ENCODE results near the gene ANKLE1.

ANKLE1 gene

DNA sequence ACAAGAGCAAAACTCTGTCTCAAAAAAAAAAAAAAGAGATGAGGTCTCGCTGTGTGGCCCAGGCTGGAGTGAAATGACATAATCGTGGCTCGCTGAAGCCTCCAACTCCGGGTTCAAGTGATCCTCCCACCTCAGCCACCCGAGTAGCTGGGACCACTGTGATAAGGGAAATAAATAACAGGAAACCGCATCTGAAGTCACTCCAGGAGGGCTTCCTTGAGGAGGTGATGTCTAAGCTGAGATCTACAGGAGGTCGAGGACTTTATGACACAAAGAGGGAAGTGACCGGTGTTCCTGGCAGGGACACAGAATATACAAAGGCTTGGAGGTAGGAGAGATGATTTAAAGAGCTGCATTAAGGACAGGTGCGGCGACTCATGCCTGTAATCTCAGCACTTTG, 27.1 kb upstream of the ANKLE1 start:
- Histone ChIP-seq H3K4me3 (ENCODE audit: low read depth, low read length, poor library complexity, severe bottlenecking) (no peak overlapping the region), H3K9me2 (ENCODE audit: low read depth, low read length) (no peaks in the 10 kb centered on the region), H3F3A (ENCODE audit: insufficient read depth, low read length) (no peaks in the 10 kb centered on the region), H2AFZ (ENCODE audit: low read length) (no peak overlapping the region), H3K9ac (ENCODE audit: low read length) (no peak overlapping the region), H3K4me2 (ENCODE audit: low read length) (no peak overlapping the region), H3K4me1 (ENCODE audit: insufficient read depth, low read length, severe bottlenecking) (no peaks in the 10 kb centered on the region), H3K79me2 (ENCODE audit: insufficient read depth, low read length) (no peaks in the 10 kb centered on the region), H3K36me3 (ENCODE audit: insufficient read depth, low read length) (no peaks in the 10 kb centered on the region), H4K20me1 (ENCODE audit: insufficient read depth, low read length) (no peaks in the 10 kb centered on the region), H3K27ac (ENCODE audit: low read depth, low read length, poor library complexity, severe bottlenecking) (no peak overlapping the region), H3K9me3 (ENCODE audit: low read length) (no peaks in the 10 kb centered on the region), H3K27me3 (ENCODE audit: insufficient read depth, low read length) (peaks cover 5% of the 10 kb centered on the region; the same call in 1 of the 2 replicates)
- TF ChIP-seq EZH2 (IDR thresholded peaks at IDR 0.05; ENCODE audit: borderline replicate concordance, low read length) = no peak
- TF ChIP-seq, protein P1, sequence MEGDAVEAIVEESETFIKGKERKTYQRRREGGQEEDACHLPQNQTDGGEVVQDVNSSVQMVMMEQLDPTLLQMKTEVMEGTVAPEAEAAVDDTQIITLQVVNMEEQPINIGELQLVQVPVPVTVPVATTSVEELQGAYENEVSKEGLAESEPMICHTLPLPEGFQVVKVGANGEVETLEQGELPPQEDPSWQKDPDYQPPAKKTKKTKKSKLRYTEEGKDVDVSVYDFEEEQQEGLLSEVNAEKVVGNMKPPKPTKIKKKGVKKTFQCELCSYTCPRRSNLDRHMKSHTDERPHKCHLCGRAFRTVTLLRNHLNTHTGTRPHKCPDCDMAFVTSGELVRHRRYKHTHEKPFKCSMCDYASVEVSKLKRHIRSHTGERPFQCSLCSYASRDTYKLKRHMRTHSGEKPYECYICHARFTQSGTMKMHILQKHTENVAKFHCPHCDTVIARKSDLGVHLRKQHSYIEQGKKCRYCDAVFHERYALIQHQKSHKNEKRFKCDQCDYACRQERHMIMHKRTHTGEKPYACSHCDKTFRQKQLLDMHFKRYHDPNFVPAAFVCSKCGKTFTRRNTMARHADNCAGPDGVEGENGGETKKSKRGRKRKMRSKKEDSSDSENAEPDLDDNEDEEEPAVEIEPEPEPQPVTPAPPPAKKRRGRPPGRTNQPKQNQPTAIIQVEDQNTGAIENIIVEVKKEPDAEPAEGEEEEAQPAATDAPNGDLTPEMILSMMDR (IDR thresholded peaks at IDR 0.05; ENCODE audit: low read length) = no peak

GRCh38 chr19:17255150-17255621, 26.5 kb upstream of the ANKLE1 start:
- Histone ChIP-seq H3K9me3 (ENCODE audit: low read length) (no peaks in the 10 kb centered on the region), H3K9me2 (ENCODE audit: low read depth, low read length) (no peaks in the 10 kb centered on the region), H3F3A (ENCODE audit: insufficient read depth, low read length) (no peaks in the 10 kb centered on the region), H3K27me3 (ENCODE audit: insufficient read depth, low read length) (peaks cover 5% of the 10 kb centered on the region; the same call in 1 of the 2 replicates), H3K36me3 (ENCODE audit: insufficient read depth, low read length) (no peaks in the 10 kb centered on the region), H3K4me2 (ENCODE audit: low read length) (no peak overlapping the region), H3K4me1 (ENCODE audit: insufficient read depth, low read length, severe bottlenecking) (no peaks in the 10 kb centered on the region), H4K20me1 (ENCODE audit: insufficient read depth, low read length) (no peaks in the 10 kb centered on the region), H3K79me2 (ENCODE audit: insufficient read depth, low read length) (no peaks in the 10 kb centered on the region), H3K4me3 (ENCODE audit: low read depth, low read length, poor library complexity, severe bottlenecking) (no peak overlapping the region), H3K9ac (ENCODE audit: low read length) (no peak overlapping the region), H3K27ac (ENCODE audit: low read depth, low read length, poor library complexity, severe bottlenecking) (no peak overlapping the region), H2AFZ (ENCODE audit: low read length) (no peak overlapping the region)
- TF ChIP-seq, protein P1 (IDR thresholded peaks at IDR 0.05; ENCODE audit: low read length) = no peak
- TF ChIP-seq EZH2 (IDR thresholded peaks at IDR 0.05; ENCODE audit: borderline replicate concordance, low read length) = no peak

- no peaks in the 10 kb centered on the region for H3K9me3 ChIP-seq (ENCODE audit: low read length)
- TF ChIP-seq, protein P1 (IDR thresholded peaks at IDR 0.05; ENCODE audit: low read length) = no peak
- no peak for TF ChIP-seq EZH2 (IDR thresholded peaks at IDR 0.05; ENCODE audit: borderline replicate concordance, low read length)
- no peak overlapping the region for H3K9ac ChIP-seq (ENCODE audit: low read length)
- no peak overlapping the region for H3K4me3 ChIP-seq (ENCODE audit: low read depth, low read length, poor library complexity, severe bottlenecking)
- H2AFZ ChIP-seq (ENCODE audit: low read length) = no peak overlapping the region
- no peak overlapping the region for H3K4me2 ChIP-seq (ENCODE audit: low read length)
- H3K36me3 ChIP-seq (ENCODE audit: insufficient read depth, low read length) = no peaks in the 10 kb centered on the region
- H3K79me2 ChIP-seq (ENCODE audit: insufficient read depth, low read length) = no peaks in the 10 kb centered on the region
- peaks cover 6% of the 10 kb centered on the region for H3K4me1 ChIP-seq (ENCODE audit: insufficient read depth, low read length, severe bottlenecking)
- H3K27ac ChIP-seq (ENCODE audit: low read depth, low read length, poor library complexity, severe bottlenecking) = no peak overlapping the region
- no peaks in the 10 kb centered on the region for H3F3A ChIP-seq (ENCODE audit: insufficient read depth, low read length)
- H3K27me3 ChIP-seq (ENCODE audit: insufficient read depth, low read length) = peaks cover 5% of the 10 kb centered on the region; the same call in 1 of the 2 replicates
- no peaks in the 10 kb centered on the region for H3K9me2 ChIP-seq (ENCODE audit: low read depth, low read length)
- no peaks in the 10 kb centered on the region for H4K20me1 ChIP-seq (ENCODE audit: insufficient read depth, low read length)
These were observed 25.6 kb upstream of the ANKLE1 start for GRCh38 chr19:17256130-17256529.

Measured in OCI-LY1 (cell line).